ENCODE measurements around the gene EPS8L1. TPM values are rescaled to one million over a fixed set of nuclear protein-coding genes. Genes with fewer than 3 reads are reported as not detected.

Gene EPS8L1
- total RNA-seq, 4 donors from 2014 or later, result 28.7 to 115 (median 49.1) TPM

DNA sequence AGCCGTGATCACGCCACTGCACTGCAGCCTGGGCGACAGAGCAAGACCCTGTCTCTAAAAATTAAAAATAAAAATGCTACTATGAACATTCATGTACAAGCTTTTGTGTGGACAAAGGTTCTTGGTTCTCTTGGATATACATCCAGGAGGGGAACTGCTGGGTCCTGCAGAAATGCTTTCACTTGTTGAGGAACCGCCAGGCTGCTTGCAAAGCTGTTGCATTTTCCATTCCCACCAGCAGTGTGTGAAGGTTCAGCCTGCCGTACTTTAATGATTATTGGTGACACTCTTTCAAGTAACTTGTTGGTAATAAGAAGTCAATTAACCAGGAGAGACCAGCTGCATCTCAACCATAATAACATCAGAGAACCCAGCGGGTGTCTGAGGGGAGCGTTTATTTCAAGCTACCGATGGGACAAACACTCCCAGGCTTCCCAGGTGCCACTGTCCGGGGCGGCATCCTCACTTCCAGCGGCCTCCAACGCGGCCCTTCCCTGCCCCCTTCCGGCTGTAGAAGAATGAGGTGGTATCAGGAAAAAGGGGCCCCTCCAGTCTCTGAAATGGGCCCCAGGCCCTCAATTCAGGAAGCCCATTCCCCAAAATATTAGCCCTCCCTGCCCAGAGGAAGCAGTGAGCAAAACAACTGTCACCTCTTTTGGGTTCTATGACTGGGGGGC, 56.9 kb downstream of the EPS8L1 start:
- Histone ChIP-seq H3K4me3 (no peak overlapping the region), H3K27me3 (peaks cover 79% of the 10 kb centered on the region), H3K36me3 (no peaks in the 10 kb centered on the region), H3K27ac (no peak overlapping the region), H3K9me3 (no peaks in the 10 kb centered on the region), H3K4me1 (no peaks in the 10 kb centered on the region)
- no peak for DNase-seq
- in situ Hi-C loops (cut with MboI; ENCODE audit: low pct_ligation_motif_present in 1 of 4, low pct_unique_long_range_greater_than_20kb in 1 of 4, low sequenced_read_pairs in 3 of 4) (loop anchor here in 2 of 4 donors (10.0 kb wide), 2 partner anchors 282 to 362 kb away; no protein-coding TSS in a partner anchor), intact Hi-C loops (cut with DNase I; ENCODE audit: low total_unique reads) (no loop called here)
- 17 to 40% methylated on average over 1 to 12 of the region's 14 CpGs for WGBS, 2 donors (ENCODE audit: low coverage in 1 of 2)
- TF ChIP-seq, protein P1, sequence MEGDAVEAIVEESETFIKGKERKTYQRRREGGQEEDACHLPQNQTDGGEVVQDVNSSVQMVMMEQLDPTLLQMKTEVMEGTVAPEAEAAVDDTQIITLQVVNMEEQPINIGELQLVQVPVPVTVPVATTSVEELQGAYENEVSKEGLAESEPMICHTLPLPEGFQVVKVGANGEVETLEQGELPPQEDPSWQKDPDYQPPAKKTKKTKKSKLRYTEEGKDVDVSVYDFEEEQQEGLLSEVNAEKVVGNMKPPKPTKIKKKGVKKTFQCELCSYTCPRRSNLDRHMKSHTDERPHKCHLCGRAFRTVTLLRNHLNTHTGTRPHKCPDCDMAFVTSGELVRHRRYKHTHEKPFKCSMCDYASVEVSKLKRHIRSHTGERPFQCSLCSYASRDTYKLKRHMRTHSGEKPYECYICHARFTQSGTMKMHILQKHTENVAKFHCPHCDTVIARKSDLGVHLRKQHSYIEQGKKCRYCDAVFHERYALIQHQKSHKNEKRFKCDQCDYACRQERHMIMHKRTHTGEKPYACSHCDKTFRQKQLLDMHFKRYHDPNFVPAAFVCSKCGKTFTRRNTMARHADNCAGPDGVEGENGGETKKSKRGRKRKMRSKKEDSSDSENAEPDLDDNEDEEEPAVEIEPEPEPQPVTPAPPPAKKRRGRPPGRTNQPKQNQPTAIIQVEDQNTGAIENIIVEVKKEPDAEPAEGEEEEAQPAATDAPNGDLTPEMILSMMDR (IDR thresholded peaks at IDR 0.05), result peak in 1 of 5 experiments; percentile 3
- TF ChIP-seq POLR2AphosphoS5 (IDR thresholded peaks at IDR 0.05), result no peak

DNA sequence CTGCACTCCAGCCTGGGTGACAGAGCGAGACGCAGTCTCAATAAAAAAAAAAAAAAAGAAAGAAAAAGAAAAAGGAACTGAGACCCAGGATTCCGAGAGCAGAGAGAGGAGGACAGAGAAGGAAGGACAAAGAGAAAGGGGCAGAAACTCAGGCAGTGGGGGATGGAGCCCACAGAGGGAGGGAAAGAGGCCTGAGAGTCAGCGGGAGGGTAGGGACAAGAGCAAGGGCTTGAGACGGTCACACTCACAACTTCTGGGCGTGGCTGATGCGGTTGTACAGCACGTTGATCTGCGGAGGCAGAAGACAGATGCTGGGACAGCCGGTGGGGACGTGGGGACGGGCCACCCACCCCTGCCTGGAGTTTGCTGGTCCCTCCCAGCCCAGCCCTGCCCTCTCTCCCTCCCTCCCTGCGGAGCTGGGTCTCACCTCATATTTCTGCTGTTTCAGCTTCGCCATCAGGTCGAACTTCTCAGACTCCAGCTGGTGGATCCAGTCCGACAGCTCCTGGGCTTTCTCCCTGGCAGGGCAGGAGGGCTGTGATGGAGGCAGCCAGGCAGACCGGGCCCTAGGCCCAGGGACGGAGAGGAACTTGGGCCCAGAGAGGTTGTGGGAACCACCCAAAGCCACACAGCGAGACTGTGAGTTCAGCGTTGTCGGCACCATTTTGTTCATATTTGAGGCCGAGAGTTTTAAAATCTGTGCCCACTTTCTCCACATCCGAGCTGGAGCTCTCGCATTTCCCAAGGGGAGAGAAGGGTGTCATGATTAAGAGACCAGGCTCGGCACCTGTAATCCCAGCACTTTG, 58.2 kb downstream of the EPS8L1 start:
- Histone ChIP-seq H3K27ac (no peak overlapping the region), H3K36me3 (no peaks in the 10 kb centered on the region), H3K27me3 (peaks cover 86% of the 10 kb centered on the region), H3K4me1 (no peaks in the 10 kb centered on the region), H3K9me3 (no peaks in the 10 kb centered on the region), H3K4me3 (no peak overlapping the region)
- 57 to 68% methylated on average over 10 to 25 of the region's 25 CpGs for WGBS, 2 donors (ENCODE audit: low coverage in 1 of 2)
- no peak for DNase-seq
- TF ChIP-seq, protein P1 (IDR thresholded peaks at IDR 0.05), result no peak
- no peak for TF ChIP-seq POLR2A (IDR thresholded peaks at IDR 0.05)
- no peak for TF ChIP-seq EP300 (IDR thresholded peaks at IDR 0.05; ENCODE audit: low read depth)
- TF ChIP-seq POLR2AphosphoS5 (IDR thresholded peaks at IDR 0.05), result no peak
- in situ Hi-C loops (cut with MboI; ENCODE audit: low pct_ligation_motif_present in 1 of 4, low pct_unique_long_range_greater_than_20kb in 1 of 4, low sequenced_read_pairs in 3 of 4) (loop anchor here in 2 of 4 donors (10.0 kb wide), 2 partner anchors 281 to 361 kb away; no protein-coding TSS in a partner anchor), intact Hi-C loops (cut with DNase I; ENCODE audit: low total_unique reads) (no loop called here)

DNA sequence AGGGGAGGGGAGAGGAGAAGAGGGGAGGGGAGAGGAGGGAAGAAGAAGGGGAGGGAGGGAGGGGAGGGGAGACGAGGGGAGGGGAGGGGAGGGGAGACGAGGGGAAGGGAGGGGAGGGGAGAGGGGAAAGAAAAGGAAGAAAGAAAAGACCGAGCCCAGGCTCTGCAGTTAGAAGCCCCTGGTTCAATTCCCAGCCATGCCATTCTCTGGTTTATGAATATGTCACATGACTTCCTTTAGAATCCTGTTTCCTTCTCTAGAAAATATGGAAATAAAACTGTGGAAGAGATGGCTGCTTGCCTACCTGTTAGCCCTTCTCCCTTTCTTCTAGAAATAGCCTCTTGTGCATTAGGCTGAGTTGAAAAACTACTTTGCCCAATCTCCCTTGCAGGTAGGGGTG, 59.1 kb downstream of the EPS8L1 start:
- no peaks in the 10 kb centered on the region for H3K36me3 ChIP-seq

More for the DNA sequence above, 59.1 kb downstream of the EPS8L1 start:
- Histone ChIP-seq H3K4me1 (no peaks in the 10 kb centered on the region), H3K27me3 (peaks cover 84% of the 10 kb centered on the region), H3K4me3 (no peak overlapping the region), H3K27ac (no peak overlapping the region), H3K9me3 (no peaks in the 10 kb centered on the region)
- TF ChIP-seq, protein P1 (IDR thresholded peaks at IDR 0.05), result no peak
- TF ChIP-seq POLR2AphosphoS5 (IDR thresholded peaks at IDR 0.05), result no peak
- TF ChIP-seq EP300 (IDR thresholded peaks at IDR 0.05; ENCODE audit: low read depth), result no peak
- TF ChIP-seq POLR2A (IDR thresholded peaks at IDR 0.05), result no peak
- 3% methylated on average over 3 of the region's 3 CpGs; no CpG with 5 or more reads in 1 of the 2 donors for WGBS, 2 donors (ENCODE audit: low coverage in 1 of 2)
- in situ Hi-C loops (cut with MboI; ENCODE audit: low pct_ligation_motif_present in 1 of 4, low pct_unique_long_range_greater_than_20kb in 1 of 4, low sequenced_read_pairs in 3 of 4), result loop anchor here in 2 of 4 donors (10.0 kb wide), 2 partner anchors 280 to 360 kb away; no protein-coding TSS in a partner anchor
- DNase-seq, result no peak
- intact Hi-C loops (cut with DNase I; ENCODE audit: low total_unique reads), result no loop called here
